OCI-LY3 (cell line): Measurements from ENCODE around the gene SSUH2.

ENCODE experiments used
- CTCF ChIP-seq: fragments of 200-600, 300-600 bp; sonication (generic); IDR thresholded peaks from 2 replicates; pipeline ENCODE4 v1.5.1; 2014; ENCODE audit warnings: antibody characterized with exemption, low read length, low read depth
- EZH2phosphoT487 ChIP-seq: fragments of 200-600 bp; shearing (Covaris generic); IDR thresholded peaks from 2 replicates; pipeline ENCODE4 v1.6.1; 2018; ENCODE audit warnings: antibody characterized with exemption, mixed run types, low read depth

DNA sequence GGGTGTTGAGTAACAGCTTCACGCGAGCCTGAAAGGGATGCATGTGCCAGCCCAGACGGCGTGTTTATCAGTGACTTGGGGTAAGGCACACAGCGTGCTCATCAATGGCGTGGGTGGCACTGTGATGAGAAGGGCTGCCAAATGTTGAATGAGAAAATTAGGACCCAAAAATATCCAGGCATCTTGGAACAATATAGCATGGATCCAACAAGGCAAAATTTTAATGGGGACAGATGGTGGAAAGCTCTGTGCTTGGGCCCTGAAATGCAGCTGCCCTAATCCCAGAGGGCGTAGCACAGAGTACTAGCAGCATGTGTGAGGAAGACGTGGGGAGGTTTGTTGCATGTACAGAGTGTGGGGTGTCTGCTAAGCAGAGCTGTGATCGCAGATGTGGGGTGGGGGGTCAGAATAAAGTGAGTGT lies 48.9 kb downstream of the SSUH2 start:
- no peak for TF ChIP-seq CTCF
- no peak for TF ChIP-seq EZH2phosphoT487
